ENCODE data around the gene MTHFD1L.
"Not testable (repeated sequence)": the region's sequence is repeated elsewhere in the genome, so short reads cannot be mapped to it uniquely, and the experiment has no call there.

Gene MTHFD1L

GRCh38 chr6:151100326-151100725, 234.8 kb downstream of the MTHFD1L start:
- no peak for DNase-seq

DNA sequence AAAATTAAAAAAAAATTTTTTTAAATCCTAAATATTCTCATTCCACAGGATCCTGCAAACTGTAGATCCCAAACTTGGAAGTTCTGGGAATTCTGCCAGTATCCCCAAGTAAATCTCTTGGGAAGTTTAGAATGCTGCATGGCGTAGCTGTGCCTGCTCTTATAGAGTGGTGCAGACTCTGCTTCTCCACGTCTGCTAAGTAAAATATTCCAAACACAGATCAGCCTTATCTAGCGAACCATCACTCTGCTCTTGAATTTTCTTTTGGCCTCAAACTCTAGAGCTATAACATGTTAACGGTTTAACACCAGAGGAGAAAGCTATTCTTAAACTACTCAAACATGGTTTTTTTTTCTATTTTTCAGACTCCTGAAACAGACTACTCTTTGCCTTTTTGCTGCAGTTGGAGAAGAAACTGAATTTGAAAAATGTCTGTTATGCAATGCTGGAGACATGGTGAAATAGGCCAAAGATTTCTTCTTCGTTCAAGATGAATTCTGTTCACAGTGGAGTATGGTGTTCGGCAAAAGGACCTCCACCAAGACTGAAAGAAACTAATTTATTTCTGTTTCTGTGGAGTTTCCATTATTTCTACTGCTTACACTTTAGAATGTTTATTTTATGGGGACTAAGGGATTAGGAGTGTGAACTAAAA, 235.8 kb downstream of the MTHFD1L start:
- DNase-seq: no peak

- DNase-seq: no peak
Measured at GRCh38 chr6:151101816-151102694, 236.6 kb downstream of the MTHFD1L start.

GRCh38 chr6:151103266-151103665, 237.8 kb downstream of the MTHFD1L start:
- no peak for DNase-seq

DNA sequence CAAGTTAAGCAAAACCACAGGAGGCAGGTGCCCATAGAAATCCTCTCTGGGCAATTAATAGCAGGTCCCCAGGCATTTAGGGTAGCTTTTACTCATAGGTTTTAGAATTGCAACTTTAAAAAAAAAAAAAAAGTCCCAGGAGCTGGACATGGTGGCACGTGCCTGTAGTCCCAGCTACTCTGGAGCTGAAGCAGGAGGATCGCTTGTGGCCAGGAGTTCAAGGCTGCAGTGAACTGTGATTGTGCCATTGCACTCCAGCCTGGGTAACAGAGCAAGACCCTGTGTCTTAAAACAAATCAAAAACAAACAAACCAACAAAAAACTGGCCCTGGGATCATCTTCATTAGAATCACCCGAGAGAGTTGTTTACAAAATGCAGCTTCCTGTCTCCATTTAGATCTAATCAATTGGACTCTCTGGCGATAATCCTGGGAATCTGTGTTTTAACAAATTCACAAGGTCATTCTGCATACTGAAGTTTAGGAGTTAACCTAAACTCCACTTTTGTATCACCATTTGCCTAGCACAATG, 242.5 kb downstream of the MTHFD1L start:
- DNase-seq: no peak

DNA sequence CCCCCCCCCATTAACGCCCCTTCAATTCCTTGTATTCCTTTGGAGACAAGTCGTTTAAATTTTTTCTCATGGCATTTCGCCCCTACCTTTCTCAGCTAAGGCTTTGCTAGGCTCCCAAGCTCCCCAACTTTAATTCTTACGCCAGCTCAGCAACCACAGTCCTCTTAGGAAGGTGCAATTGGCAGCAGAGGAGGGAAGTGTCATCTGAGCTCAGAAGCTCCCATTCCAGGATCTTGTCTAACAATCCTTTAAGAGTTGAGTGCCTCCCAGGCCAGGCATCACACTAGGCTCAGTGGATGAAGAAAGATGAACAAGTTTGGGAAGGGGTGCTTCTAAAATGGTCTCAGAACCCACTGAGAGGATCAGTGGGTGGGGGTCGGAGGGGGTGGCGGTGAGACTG, 243.0 kb downstream of the MTHFD1L start:
- no peak for DNase-seq

GRCh38 chr6:151109361-151109760, 243.9 kb downstream of the MTHFD1L start:
- DNase-seq: no peak

DNA sequence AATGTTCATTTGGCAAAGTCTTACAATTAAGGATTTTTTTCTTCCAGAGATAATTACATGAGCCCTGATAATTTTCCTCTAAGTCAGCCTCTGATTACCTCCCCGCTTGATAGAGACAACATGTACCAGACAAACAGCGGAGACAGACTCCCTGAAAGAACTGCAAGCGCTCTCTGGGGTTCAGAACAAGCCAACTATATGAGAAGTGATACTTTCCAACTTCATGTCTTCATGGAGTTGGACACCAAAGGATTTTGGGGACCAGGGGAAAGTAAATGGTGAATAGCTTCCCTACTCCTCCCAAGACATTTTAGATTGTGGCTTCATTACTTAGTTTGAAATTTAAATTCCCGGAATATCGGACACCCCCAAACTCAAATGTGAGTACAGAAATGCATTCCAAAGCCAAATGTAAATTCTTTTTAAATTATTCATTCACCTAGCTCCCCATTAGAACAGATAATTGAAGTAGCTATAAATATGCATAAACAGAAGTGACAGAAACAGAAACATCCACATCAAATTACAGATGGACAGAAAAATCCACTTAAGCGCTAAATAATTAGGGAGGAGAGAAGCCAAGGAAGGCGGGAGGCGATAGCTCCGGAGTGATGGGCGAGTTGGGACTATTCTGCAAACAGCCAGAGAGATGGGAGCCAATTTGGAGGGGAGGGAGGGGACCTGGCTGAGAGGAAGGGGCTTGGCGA, 244.5 kb downstream of the MTHFD1L start:
- DNase-seq: no peak

DNA sequence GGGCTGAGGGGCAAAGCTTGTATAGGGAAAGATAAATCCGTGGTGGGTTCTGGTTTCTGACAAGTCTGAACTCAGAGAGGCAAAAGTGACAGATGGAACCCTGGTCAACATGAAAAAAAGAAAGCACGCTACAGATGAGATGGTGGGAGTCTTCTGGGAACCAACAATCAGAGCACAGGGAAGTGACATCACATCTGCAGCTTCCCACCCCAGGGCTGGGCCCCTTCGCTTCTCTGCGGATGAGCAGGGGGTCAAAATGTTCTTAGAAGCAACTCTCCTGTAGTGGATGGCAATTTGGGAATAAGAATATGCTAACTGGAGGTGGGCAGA, 245.0 kb downstream of the MTHFD1L start:
- no peak for DNase-seq

GRCh38 chr6:151111670-151112069, 246.2 kb downstream of the MTHFD1L start:
- DNase-seq: peak; percentile 53

DNA sequence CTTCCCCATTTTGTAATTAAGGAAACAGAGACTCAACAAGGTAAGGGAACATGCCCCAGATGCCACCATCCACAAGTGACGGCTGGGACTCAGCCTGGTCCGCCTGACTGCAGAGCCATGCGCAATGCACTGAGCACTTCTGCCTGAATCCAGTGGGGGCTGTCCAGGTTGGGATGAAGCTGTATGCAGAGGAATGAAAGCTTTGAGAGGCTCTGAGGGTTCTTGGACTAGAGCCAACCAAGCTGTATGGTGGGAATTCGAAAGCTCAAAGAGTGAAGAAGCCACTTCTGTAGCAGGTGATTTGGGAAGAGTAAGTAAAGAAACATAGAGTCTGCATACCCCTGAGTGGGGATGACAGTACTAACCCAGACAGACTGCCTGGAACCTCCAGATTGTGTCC, 246.6 kb downstream of the MTHFD1L start:
- DNase-seq: peak; percentile 28

GRCh38 chr6:151112884-151113283, 247.4 kb downstream of the MTHFD1L start:
- not testable (repeated sequence) for DNase-seq

GRCh38 chr6:151113641-151114040, 248.1 kb downstream of the MTHFD1L start:
- DNase-seq: no peak

GRCh38 chr6:151118461-151119123, 253.1 kb downstream of the MTHFD1L start:
- no peak for DNase-seq

- DNase-seq: no peak
Measured at GRCh38 chr6:151119823-151120524, 254.5 kb downstream of the MTHFD1L start.

- peak; percentile 85 for DNase-seq
Measured at GRCh38 chr6:151121900-151122299, 256.4 kb downstream of the MTHFD1L start.

DNA sequence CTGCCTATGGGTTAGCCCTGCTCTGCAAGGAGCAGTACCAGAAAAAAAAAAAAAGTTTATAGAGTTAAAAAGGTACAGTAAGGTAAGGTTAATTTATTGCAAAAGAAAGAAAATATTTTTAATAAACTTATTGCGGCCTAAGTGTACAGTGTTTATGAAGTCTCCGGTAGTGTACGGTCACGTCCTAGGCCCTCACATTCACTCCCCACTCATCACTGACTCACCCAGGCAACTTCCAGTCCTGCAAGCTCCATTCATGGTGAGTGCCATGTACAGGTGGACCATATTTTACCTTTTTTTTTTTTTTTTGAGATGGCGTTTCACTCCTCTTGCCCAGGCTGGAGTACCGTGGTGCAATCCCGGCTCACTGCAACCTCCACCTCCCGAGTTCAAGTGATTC, 258.1 kb downstream of the MTHFD1L start:
- DNase-seq: not testable (repeated sequence)

DNA sequence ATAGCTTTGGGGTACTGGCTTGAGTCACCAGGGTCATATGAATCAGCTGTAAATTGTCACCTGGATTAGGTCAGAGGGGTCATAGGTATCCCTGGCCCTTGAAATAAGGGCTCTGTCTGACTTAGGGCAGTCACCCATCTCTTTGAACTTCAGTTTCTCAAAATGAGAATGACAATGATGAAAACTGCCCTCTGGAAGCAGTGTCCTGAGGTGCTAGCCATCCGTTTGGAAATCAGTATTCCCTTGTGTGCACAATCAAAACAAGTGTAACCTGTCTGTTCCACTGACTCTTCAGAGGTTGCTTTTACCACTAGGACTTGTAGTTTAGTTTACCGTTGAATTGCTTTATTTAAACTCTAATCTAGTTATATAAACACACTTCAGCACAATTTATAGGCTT, 259.7 kb downstream of the MTHFD1L start:
- DNase-seq: not testable (repeated sequence)

GRCh38 chr6:151125651-151126416, 260.3 kb downstream of the MTHFD1L start:
- not testable (repeated sequence) for DNase-seq

DNA sequence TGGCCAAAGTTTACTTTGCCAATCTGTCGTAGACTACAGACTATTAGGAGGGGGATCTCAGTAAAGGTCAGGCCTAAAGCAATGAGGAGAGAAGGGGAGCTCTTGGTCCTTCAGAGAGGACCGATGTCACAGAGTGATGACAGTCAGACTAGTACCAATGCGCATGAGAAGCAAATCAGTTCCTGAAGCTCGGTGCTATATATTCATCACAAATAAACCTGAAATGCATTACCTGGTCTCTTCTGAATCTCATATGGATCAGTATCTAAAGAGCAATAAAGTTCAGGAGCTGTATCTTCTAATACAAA, 260.9 kb downstream of the MTHFD1L start:
- DNase-seq: not testable (repeated sequence)

- not testable (repeated sequence) for DNase-seq
Measured at GRCh38 chr6:151127133-151127798, 261.8 kb downstream of the MTHFD1L start.

Measured in NCI-H524 treated with DMSO at 0.1 percent for 48 hours (cell line).